Stomach (tissue), 4 donors: ENCODE measurements around the gene RPN1.

Experiments used
- POLR2AphosphoS5 ChIP-seq, 3 donors: sonication (generic); formaldehyde crosslinking; IDR thresholded peaks; one replicate each; pipeline ENCODE4 v1.6.1; 2016; ENCODE audit warnings: antibody characterized with exemption in 3 of 3
- TF ChIP-seq, protein P1 (sequence below), 7 experiments: fragments of 450-650 bp in 4 of 7; fragments of 200-600 bp in 3 of 7; sonication (generic) in 3 of 7; IDR thresholded peaks; one replicate each; pipeline ENCODE4 v1.5.1; 2016 to 2019; ENCODE audit warnings: antibody characterized with exemption in 7 of 7, control low read depth in 2 of 7, mild to moderate bottlenecking in 1 of 7

DNA sequence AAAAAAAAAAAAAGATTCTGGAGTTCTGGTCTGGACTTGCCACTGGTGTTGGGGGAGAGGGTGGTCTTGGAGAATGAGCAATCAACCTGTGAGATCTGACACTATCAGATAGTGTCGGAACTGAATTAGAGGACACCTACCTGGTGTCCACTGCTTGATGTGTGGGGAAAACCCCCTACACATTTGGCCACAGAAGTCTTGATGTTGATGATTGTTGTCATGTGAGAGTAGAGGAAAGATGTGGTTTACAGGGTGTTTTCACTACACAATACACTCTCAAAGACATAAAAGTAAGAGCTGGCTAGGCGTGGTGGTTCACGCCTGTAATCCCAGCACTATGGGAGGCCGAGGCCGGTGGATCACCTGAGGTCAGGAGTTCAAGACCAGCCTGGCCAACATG, 38.4 kb upstream of the RPN1 start:
- no peak for TF ChIP-seq POLR2AphosphoS5 (IDR thresholded peaks at IDR 0.05)
- TF ChIP-seq, protein P1, sequence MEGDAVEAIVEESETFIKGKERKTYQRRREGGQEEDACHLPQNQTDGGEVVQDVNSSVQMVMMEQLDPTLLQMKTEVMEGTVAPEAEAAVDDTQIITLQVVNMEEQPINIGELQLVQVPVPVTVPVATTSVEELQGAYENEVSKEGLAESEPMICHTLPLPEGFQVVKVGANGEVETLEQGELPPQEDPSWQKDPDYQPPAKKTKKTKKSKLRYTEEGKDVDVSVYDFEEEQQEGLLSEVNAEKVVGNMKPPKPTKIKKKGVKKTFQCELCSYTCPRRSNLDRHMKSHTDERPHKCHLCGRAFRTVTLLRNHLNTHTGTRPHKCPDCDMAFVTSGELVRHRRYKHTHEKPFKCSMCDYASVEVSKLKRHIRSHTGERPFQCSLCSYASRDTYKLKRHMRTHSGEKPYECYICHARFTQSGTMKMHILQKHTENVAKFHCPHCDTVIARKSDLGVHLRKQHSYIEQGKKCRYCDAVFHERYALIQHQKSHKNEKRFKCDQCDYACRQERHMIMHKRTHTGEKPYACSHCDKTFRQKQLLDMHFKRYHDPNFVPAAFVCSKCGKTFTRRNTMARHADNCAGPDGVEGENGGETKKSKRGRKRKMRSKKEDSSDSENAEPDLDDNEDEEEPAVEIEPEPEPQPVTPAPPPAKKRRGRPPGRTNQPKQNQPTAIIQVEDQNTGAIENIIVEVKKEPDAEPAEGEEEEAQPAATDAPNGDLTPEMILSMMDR (IDR thresholded peaks at IDR 0.05), result no peak
